DMS79 (cell line): Measurements from ENCODE around the gene USP9Y.
A peak's percentile ranks its signal among the peaks of the same experiment; 100 is the strongest.
"Not testable (repeated sequence)": the region's sequence is repeated elsewhere in the genome, so short reads cannot be mapped to it uniquely, and the experiment has no call there.

ENCODE experiments used
- DNase-seq: peaks from one replicate; lab custom pipeline; 2025; lab: John Stamatoyannopoulos, UW

The USP9Y gene, protein sequence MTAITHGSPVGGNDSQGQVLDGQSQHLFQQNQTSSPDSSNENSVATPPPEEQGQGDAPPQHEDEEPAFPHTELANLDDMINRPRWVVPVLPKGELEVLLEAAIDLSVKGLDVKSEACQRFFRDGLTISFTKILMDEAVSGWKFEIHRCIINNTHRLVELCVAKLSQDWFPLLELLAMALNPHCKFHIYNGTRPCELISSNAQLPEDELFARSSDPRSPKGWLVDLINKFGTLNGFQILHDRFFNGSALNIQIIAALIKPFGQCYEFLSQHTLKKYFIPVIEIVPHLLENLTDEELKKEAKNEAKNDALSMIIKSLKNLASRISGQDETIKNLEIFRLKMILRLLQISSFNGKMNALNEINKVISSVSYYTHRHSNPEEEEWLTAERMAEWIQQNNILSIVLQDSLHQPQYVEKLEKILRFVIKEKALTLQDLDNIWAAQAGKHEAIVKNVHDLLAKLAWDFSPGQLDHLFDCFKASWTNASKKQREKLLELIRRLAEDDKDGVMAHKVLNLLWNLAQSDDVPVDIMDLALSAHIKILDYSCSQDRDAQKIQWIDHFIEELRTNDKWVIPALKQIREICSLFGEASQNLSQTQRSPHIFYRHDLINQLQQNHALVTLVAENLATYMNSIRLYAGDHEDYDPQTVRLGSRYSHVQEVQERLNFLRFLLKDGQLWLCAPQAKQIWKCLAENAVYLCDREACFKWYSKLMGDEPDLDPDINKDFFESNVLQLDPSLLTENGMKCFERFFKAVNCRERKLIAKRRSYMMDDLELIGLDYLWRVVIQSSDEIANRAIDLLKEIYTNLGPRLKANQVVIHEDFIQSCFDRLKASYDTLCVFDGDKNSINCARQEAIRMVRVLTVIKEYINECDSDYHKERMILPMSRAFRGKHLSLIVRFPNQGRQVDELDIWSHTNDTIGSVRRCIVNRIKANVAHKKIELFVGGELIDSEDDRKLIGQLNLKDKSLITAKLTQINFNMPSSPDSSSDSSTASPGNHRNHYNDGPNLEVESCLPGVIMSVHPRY (N-terminal part only)

DNA sequence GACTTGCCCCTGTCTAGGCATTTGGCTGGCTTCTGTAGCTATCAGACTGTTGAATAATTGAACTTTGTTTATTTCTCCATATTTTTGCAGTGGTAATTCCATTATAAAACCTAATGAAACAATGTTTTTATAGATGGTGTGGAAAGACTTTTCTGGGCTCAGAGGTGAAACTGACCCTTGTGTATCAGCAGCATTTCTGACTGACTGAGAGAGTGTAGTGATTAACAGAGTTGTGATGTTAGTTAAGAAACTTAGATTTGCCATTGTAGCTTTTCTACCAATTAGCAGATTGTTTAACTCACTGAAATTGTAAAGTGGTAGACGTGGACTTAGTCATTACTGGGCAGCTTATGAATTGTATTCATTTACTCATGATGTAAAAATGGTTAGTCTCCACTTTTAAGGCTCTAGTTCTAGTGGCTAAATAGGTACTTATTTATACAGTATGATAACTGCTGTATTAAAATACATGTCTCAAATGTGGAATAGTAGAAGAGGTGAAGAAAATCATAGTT, at the start of gene USP9Y:
Gene USP9Y (plus strand): TSS at position 51 of the 515 bp plus-strand sequence. CDS start 8,217 bp downstream, outside the sequence.
- no peak for DNase-seq

DNA sequence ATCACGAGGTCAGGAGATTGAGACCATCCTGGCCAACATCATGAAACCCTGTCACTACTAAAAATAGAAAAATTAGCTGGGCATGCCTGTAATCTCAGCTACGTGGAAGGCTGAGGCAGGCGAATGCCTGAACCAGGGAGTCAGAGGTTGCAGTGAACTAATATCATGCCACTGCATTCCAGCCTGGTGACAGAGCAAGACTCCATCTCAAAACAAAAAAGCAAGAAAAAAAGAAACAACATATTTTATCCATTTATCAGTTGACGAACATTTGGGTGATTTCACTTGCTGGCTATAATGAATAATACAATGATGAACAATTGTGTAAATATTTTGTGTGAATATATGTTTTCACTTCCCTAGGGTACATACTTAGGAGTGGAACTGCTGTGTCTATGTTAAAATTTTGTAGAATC, 49.4 kb upstream of the USP9Y start:
- DNase-seq = no peak

DNA sequence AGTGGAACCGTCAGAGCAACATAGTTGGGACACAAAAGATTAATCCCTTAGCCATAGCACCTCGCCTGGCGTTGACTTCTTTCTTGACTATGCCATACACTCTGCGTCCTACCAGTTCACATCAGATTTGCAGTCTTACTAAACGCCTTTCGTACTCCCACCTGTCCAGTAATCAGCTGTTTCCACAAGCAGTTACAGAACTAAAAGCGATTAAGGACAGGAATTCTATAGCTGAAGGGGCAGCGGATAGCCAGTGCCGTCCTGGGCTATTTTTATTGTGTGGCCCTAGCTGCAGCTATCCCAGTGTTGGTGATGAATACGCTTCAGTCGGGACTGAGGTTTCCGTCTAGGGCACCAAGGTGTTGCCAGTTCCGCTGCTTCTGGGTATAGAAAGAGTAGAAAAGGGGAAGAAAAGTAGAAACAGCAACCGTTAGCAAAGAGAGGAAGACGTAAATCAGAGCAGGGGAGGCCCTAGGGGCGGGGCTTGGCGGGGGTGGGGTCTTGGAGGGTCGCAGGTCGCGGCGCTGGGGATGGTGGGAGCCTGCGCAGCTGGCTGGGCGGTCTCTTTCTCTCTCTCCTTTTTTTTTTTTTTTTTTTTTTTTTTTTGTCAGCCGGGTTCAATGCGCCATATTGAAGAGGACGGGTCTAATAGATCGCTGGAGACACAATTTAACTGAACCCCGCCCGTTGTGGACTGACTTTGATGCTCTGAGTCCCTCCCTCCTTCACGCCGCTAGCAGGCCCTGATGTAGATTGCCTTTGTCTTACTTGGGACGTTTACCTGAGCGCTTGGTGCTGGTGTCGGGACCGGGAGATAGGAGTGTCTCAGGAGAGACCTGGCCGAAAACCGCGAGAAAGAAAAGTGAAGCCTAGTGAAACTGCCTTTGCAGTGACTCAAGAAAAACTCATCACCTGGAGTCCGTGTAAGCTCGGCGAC, 39.0 kb upstream of the USP9Y start:
- peak; percentile 20 for DNase-seq

DNA sequence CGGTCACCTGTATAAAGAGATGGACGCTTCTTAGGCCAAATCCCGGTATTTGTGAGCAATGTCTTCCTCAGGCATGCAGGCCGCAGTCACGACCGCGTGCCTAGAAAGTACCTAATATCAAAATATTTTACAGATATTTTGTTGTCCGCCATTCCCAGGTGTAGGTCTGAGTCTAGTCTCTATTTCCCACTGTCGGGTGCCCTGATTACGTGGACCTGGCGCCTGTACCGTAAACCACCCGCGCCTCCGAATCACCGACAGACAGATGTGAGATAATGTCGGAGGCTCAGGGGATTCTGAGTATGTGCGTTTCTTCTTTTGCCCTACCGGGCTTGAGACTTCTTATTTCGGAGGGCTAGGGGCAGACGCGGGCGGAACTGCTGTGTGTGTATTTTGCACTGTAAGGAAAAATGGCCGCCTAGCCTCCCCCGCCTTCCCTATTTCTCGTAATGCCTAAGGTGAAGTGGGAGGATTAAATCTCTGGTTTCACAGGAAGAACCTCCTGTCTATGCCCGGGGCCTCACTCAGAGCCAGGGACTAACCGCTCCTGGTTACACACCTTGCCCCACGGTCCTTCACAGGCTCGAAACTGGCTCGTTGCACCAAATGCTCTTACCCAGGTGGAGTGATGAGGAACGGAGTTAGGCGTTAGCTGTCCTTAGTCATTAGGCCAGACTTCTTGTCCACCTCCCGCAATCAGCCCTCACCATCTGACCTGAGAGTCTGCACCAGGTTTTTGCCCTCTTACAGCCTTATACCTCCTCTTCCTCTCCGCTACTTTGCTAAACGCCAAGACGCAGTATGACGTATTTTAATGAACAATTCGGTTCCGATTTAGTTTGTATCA, 38.1 kb upstream of the USP9Y start:
- peak; percentile 9 for DNase-seq

DNA sequence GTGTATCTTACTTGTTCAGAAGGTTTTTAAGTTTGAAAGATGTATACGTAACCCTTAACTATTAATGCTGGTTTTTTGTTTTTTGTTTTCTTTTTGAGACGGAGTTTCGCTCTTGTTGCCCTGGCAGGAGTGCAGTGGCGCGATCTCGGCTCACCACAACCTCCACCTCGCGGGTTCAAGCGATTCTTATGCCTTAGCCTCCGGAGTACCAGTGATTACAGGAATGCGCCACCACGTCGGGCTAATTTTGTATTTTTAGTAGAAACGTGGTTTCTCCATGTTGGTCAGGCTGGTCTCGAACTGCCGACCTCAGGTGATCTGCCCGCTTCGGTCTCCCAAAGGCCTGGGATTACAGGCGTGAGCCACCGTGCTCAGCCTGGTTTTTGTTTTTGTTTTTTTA, 37.2 kb upstream of the USP9Y start:
- DNase-seq = not testable (repeated sequence)

DNA sequence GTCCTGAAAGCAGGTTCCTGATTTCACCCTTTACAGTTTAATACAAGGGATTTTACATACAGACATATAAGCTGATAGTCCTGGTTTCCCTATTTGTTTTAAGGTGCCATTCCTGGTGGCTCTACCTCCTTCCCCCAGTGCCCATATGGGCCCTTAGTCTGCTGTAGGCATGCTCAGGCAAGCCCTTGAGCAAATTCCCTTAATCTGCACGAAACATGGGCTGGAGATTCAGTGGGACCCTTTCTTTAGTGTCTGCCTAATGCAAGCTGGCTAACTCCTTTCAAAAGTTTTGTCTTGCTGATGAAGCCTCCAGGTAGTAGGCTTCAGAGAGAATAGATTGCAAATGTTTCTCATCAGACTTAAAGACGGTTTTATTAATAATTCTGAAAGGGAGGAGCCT, 22.9 kb upstream of the USP9Y start:
- DNase-seq = no peak

DNA sequence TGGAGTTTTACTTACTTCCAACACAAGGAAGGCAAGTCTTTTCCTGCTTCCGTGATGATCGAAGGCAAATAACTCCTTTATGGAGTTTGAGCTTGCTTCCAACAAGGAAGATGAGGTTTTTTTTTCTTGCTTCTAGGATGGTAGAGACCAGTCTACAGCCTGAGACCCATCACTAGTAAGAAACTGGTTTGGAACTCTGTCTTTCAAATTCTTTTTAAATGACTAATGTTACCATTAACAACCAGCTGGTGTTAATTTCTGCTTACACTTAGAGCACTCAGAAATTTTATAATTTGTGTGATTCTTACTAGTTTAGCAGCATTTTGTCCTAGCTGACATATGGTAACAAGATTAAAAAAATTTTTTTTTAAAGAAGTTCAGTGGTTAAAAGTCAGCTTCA, 19.5 kb upstream of the USP9Y start:
- DNase-seq = no peak

DNA sequence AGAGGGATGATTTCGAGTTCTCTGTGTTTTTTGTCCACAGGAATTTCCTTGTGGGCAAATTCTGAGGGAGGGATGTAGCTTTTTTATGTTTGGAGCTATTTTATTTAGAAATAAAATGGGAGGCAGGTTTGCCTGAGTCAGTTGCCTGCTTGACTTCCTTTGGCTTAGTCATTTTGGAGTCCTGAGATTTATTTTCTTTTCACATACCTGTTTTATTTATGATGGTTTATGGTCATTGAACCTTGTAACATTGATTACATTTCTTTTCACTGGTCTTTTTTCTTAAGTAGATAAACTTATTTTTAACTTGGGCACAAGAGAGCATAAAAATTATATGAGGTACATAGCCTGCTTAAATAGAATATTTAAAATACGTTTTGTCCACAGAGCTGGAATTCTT, 12.7 kb upstream of the USP9Y start:
- no peak for DNase-seq

DNA sequence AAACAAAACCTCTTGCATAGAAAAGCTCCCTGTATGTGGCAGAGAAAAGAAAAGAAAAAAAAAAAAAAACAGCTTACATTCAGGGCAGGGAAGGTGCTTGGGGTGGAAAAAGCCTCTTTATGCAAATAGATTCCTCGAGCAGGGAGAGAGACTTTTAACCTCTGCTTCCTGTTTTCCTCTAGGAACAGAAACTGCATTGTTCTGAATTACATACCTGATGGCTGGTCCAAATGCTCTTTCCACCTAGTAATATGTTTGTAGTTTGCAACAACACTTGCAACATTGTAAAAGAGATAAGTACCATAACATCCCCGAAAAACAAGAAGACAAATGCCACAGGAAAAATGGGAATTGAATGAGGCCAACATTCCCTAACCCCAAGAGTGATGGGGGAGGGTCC, 944 bp upstream of the USP9Y start:
- DNase-seq = no peak

DNA sequence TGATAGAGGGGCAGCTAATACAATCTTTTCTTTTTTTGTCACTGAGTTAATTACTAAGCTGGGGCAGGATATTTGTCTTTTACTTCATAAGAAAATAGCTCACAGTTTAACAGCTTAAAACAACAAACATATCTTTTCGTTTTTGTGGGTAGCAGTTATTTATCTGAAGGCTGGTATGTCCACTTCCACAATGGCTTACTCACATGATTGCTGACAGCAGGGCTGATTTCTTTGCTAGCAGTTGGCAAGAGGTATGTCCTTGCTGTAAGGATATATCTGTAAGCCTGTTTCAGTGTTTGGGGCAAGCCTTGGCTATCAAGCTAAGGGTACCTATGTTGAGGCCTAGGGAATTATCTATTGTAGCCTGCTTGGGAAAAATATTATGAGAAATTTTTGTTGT, 1.1 kb downstream of the USP9Y start:
- DNase-seq = no peak

DNA sequence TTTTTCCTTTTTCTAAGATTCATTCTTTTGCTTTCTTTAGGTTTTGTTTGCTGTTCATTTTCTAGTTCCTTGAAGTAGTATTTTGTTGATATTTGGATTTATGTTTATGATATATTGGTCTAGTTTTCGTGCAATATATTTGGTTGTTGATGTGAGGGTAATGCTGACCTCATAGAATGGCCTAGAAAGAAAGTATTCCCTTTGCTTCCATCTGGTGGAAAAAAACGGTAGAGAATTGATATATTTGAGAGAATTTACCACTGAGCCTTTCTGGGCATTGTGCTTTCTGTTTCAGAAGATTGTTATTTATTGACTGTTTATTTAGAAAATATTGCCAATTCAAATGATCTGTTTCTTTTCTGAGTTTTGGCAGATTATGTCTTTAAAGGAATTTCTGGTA, 9.4 kb downstream of the USP9Y start:
- DNase-seq = no peak

DNA sequence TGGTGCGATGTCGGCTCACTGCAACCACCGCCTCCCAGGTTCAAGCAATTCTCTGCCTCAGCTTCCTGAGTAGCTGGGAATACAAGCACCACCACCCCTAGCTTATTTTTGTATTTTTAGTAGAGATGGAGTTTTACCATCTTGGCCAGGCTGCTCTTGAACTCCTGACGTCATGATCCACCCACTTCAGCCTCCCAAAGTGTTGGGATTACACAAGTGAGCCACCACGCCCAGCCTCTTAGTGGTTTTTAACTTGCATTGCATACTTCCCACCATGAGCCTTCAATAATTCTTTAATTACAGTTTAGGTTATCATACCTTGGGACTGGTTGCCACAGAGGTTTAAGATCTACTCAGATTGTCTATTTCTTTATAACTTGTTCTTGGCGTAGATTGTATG, 14.3 kb downstream of the USP9Y start:
- no peak for DNase-seq

DNA sequence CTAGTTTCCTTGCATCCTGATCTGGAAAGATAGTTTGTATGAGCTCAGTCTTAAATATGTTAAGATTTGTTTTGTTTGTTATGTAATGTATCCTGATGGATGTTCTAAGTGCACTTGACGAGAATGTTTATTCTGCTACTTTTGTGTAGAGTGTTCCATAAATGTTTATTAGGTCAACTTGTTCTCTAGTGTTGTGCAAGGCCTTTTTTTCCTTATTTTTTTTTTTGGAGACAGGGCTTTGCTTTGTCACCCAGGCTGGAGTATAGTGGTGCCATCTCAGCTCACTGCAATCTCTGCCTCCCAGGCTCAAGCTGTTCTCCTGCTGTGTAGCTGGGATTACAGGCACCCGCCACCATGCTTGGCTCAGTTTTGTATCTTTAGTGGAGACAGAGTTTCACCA, 28.7 kb downstream of the USP9Y start:
- DNase-seq = no peak

DNA sequence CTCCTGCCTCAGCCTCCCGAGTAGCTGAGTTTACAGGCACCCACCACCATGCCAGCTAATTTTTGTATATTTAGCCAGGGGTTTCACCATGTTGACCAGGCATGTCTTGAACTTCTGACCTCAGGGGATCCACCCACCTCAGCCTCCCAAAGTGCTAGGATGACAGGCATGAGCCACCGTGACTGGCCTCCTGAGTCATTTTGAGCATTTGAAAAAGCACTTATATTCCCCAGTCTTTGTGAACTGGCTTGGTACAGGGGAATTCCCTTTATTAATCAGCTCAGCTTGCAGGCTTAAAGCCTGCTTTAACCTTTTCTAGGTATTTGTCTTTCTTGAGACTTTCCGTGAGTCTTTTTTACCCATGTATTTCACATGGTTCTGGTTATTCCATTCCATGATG, 32.6 kb downstream of the USP9Y start:
- no peak for DNase-seq

DNA sequence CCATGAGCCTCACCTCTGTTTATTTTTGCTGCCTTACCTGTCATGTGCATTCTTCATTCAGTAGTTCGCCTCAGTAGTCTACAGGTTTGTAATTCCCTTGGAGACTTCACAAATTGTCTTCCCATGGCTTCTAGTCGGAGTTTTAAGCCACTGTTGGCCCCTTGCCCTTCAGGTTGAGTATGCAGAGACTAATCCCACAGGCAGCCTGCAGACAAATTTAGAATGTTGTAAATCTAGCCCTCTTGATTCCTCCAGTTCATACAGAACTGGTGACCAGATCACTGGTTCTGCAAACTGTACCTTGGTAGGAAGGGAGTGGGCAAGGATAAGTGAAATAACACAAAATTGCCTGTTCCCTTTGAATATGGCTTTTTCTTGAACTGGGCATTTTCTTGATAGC, 33.0 kb downstream of the USP9Y start:
- DNase-seq = no peak

DNA sequence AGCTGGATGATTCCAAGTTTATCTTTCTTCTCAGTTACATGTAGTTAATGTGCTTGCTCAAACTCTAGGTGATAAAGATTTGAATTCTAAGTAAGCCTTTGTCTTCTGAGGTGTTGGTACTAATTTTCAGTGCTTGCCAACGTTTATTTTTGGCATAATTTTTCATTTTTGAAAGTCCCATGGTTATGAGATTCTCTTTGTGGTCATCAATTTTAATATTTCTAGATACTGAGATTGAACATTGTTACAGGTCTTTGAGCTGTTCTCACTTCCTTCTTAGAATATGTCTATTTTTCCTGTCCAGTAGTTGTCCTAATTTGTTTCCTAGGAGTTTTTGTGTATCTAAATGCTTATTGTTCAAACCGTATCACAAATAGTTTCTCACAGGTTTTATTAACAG, 40.4 kb downstream of the USP9Y start:
- no peak for DNase-seq

DNA sequence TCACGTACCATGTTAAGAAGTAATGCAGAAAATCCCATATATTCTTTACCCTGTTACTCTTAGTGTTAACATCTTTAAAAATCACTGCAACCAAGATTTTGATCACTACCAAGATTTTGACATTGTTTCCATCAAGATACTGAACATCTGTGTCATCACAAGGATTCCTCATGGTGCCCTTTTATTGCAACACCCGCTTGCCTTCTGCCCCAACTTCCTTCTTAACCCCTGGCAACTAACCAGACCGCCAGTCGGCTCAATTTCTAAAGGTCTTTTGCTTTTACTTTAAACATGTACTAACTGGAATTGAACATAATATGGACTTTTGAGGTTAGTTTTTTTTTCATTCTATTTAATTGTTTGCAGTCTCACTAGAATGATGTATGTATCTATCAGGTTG, 41.7 kb downstream of the USP9Y start:
- DNase-seq = no peak

DNA sequence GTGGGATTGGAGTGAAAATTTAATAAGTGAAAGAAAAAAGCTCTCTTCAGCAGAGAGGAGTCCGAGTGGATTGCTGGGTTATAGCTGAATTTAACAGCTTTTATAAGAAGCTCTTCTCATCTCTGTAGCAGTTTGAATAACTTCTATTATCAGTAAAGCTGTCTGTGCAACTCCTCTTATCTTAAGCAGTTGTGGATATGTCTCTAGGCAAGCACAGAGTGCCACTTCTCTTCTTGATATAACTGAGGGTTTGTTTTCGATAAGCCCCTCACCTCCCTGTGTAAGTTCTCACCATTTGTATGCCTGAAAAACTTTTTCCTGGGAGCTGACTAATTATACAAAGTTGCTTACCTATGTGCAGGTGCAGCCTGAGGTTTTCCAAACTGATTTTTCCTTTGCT, 43.1 kb downstream of the USP9Y start:
- no peak for DNase-seq

DNA sequence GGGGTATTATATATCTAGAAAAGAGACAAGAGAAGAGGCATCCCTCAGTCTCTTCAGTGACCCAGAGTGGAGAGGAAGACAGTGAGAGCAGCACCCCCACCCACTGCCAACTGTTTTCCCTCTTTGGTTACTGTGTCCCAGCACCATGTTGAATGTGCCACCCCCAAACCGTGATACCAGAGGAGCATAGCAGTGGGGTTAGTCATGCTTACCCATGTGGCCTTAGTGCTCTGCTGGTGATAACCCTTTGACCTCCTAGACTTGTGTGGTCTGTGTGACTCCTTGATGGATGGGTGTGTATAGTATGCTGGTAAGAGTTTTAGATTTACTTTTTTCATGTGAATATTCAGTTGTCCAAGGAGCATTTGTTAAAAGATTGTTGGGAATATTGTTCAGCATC, 48.3 kb downstream of the USP9Y start:
- no peak for DNase-seq

DNA sequence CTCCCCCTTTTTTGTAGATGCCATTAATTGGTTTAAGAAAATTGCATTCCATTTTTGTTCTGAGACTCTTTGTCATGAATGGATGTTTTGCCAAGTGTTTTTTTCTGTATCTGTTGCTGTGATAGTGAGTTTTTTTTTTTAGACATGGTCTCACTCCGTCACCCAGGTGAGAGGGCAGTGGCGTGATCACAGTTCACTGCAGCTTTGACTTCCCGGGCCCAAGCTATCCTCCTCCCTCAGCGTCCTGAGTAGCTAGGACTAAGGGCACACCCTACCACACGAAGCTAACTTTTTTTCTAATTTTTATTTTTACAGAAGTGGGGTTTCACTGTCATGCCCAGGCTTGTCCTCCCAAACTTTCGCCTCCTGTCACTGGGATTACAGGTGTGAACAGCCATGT, 51.8 kb downstream of the USP9Y start:
- DNase-seq = no peak

DNA sequence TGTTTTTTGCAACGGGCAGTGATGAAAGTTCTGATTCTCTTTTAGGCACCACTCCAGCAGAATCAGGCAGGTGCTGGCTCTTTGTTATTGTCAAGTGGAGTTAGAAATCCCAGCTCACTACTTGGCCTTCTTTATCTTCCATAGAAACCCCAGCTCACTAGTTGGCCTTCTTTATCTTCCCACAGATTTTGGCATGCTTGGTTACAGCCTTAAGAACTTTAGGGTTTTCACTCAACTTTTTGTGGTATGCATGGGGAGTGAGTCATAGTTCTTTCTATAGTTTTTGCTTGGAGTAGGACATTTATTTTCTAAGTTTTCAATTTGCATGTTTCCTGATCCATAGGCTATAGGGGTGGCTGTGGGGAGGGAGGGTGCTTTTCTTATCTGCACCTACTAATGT, 55.0 kb downstream of the USP9Y start:
- no peak for DNase-seq
